ENCODE data around the gene EDC4.
"Not testable (repeated sequence)": the region's sequence is repeated elsewhere in the genome, so short reads cannot be mapped to it uniquely, and the experiment has no call there.

The EDC4 gene

DNA sequence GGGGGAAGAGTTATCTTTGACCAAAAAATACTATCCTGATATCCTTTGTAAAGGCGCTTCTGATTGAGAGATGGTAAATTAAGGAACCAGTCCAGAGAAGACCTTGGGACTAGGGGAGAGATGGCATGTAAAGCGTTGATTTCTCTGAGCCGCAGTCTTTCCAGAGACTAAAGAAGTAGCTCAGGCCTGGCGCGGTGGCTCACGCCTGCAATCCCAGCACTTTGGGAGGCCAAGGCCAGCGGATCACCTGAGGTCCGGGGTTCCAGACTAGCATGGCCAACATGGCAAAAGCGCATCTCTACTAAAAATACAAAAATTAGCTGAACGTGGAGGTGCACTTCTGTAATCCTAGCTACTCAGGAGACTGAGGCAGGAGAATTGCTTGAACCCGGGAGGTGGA, 24.7 kb upstream of the EDC4 start:
- in situ Hi-C loops (cut with MboI; ENCODE audit: low sequenced_read_pairs) = no loop called here

DNA sequence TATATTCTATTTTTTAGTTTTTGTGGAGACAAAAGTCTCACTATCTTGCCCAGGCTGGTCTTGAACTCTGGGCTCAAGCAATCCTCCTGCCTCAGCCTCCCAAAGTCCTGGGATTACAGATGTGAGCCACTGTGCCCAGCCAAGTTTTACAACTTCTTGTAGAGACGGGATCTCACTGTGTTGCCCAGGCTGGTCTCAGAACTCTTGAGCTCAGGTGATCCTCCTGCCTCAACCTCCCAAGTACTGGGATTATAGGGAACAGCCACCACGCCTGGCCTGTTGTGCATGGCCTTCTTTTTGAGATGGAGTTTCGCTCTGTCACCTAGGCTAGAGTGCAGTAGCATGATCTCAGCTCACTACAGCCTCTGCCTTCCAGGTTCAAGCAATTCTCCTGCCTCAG, 19.2 kb upstream of the EDC4 start:
- in situ Hi-C loops (cut with MboI; ENCODE audit: low sequenced_read_pairs) = no loop called here

DNA sequence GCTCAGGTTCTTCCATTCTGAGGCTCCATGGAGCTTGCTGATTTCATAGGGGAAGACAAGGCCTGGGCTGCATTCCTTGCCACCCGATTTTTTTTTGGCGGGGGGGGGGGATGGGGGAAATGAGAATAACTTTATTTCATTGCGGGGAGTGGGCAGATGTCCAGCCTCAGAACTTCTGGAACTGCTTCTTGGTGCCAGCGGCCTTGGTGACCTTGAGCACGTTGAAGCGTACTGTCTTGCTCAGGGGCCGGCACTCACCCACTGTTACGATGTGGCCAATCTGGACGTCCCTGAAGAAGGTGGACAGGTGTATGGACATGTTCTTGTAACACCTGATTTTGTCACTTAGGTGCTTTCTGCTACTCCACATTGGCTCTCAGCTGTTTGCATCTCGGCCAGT, 17.1 kb upstream of the EDC4 start:
- in situ Hi-C loops (cut with MboI; ENCODE audit: low sequenced_read_pairs) = no loop called here

DNA sequence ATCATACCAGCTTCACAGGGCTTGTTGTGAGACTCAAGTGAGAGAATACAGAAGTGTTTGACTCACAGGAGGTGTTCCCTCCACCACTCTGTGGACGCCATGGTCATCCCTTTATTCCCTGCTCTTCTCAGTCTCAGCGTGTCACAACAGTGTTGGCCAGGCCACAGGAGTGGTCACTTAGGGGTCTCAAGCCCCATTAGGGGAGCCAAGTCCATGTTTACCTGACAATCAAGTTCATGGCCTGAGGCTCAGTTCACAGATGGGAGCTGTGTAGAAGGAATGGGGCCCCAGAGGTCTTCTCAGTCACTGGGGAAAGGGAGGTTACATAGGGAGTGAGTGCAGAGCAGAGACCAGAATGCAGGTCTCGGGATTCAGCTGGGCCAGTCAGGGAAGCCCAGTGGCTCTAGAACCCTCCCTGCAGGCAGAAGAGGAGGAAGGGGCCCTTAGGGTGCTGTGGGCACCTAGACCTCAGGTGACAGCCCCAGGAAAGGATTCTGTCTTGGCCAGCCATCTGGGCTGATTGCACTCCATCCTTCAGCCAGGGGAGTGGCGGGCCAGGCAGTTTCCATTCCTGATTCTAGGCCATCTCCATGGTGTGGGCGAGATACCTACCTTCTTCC, 15.8 kb upstream of the EDC4 start:
- in situ Hi-C loops (cut with MboI; ENCODE audit: low sequenced_read_pairs) = no loop called here

- in situ Hi-C loops (cut with MboI; ENCODE audit: low sequenced_read_pairs) = no loop called here
Measured at GRCh38 chr16:67857547-67858233, 15.2 kb upstream of the EDC4 start.

- in situ Hi-C loops (cut with MboI; ENCODE audit: low sequenced_read_pairs) = no loop called here
Measured at GRCh38 chr16:67858500-67858899, 14.4 kb upstream of the EDC4 start.

- in situ Hi-C loops (cut with MboI; ENCODE audit: low sequenced_read_pairs) = no loop called here
Measured at GRCh38 chr16:67860589-67861398, 12.1 kb upstream of the EDC4 start.

GRCh38 chr16:67861877-67862276, 11.0 kb upstream of the EDC4 start:
- in situ Hi-C loops (cut with MboI; ENCODE audit: low sequenced_read_pairs) = no loop called here

- in situ Hi-C loops (cut with MboI; ENCODE audit: low sequenced_read_pairs) = no loop called here
Measured at GRCh38 chr16:67862623-67863583, 9.9 kb upstream of the EDC4 start.

GRCh38 chr16:67864044-67864443, 8.8 kb upstream of the EDC4 start:
- in situ Hi-C loops (cut with MboI; ENCODE audit: low sequenced_read_pairs) = not testable (repeated sequence)

DNA sequence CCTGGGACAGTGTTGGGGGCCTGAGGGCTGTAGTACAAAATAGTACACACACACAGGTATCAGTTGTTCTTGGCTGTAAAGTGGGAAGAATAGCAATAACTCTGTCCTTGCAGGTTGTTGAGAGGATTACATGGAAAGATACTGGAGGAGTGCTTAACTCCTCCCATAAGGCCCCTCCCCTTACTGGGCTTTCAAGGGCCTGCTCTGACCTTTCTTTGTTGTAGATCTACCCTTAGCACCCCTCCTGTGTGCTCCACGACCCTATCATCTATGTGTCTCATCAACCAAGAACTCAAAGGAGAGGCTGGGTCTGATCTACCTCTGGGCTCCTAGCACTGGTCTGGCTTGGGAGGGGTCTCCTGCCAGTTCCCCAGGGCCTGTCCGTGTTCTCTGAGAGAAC, 8.3 kb upstream of the EDC4 start:
- in situ Hi-C loops (cut with MboI; ENCODE audit: low sequenced_read_pairs) = no loop called here

DNA sequence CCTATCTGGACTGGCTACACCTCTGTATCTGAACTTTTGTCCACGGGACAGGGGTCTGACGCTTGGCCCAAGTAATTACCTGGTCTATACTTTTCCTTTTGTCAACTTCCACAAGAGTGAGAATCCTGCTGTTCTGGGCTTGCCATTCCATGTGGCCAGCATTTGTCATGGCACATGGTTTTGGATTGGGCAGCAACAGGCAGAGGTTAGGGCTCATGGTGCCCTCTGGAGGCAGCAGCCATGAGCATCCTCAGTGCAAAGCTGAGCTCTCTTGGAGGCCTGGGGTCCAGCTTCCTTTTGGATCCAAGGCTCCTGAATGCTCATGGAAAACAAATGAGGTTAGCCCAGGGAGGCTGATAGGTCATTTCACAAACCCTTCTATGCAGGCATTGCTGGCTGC, 7.5 kb upstream of the EDC4 start:
- in situ Hi-C loops (cut with MboI; ENCODE audit: low sequenced_read_pairs) = no loop called here

DNA sequence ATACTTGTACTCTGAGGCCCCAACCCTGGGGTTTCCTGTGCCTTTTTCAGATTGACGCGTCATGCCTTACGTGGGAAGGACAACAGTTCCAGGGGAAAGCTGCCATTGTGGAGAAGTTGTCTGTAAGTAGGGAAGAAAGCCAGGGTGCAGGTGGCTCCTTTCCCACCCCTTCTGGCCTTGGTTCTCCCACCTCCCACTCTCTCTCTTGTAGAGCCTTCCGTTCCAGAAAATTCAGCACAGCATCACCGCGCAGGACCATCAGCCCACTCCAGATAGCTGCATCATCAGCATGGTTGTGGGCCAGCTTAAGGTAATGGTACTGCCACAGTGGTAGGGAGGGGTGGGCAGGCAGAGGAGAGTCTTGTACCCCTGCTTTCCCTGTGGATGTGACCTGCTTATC, 4.6 kb upstream of the EDC4 start:
- in situ Hi-C loops (cut with MboI; ENCODE audit: low sequenced_read_pairs) = no loop called here

DNA sequence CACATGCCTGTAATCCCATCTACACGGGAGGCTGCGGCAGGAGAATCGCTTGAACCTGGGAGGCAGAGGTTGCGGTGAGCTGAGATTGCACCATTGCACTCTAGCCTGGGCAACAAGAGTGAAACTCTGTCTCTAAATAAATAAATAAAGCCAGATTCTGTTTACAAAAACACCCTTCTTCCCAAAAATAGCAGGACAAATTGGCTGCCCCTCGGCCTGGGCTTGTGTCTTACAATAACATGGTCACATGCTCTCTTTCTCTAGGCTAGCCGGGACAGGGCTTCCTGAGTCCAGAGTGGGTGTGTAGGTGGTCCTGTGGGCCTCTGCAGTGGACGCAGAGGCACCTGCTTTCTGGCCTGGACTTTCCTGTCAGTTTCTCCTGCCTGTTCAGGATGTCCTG, 3.2 kb upstream of the EDC4 start:
- in situ Hi-C loops (cut with MboI; ENCODE audit: low sequenced_read_pairs) = no loop called here

GRCh38 chr16:67871256-67871655, 1.6 kb upstream of the EDC4 start:
- in situ Hi-C loops (cut with MboI; ENCODE audit: low sequenced_read_pairs) = no loop called here

DNA sequence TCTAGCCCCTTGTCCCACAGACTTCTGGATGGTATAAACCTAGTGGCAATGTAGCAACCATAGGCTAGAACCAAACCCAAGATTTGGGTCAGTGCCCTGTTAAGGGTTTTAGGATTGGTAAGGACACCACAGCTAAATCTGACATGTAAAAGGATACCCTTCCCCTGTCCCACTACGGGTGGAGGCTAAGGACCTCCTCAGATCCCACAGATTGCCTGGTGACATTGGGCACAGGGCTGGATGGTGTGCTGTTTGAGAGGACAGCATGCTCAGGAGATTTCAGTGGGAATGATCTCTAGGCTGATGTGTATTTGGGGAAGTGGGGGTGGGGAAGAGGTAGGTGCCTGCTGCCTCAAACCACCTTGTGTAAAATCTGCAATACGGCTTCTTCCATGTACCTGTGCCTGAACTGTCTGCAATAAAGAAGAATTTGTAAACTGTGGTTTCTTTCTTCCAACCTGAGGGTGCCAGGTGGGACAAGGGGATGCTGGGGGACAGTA, 671 bp upstream of the EDC4 start:
- in situ Hi-C loops (cut with MboI; ENCODE audit: low sequenced_read_pairs) = no loop called here

GRCh38 chr16:67873435-67874370, 851 bp downstream of the EDC4 start:
- in situ Hi-C loops (cut with MboI; ENCODE audit: low sequenced_read_pairs) = no loop called here

DNA sequence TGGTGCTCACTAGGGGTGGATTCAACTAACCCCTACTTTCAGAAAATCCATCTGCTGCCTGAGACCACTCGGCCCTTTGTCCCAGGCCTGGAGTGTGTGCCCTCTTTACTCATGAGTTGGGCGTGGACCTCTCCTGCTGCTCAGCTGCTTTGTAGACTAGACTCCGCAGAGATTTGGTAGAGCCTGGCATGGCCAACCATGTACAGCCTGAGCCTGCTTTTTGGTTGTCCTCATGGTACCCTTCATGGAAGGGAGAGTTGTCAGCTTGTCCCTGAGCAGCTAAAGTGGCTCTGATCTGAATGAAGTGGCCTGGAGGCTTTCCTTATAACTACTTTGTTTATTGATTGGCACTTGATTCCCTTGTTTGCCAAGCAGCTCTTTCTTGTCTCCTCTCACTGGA, 1.5 kb downstream of the EDC4 start:
- in situ Hi-C loops (cut with MboI; ENCODE audit: low sequenced_read_pairs) = no loop called here

- in situ Hi-C loops (cut with MboI; ENCODE audit: low sequenced_read_pairs) = no loop called here
Measured at GRCh38 chr16:67877064-67877463, 4.2 kb downstream of the EDC4 start.

DNA sequence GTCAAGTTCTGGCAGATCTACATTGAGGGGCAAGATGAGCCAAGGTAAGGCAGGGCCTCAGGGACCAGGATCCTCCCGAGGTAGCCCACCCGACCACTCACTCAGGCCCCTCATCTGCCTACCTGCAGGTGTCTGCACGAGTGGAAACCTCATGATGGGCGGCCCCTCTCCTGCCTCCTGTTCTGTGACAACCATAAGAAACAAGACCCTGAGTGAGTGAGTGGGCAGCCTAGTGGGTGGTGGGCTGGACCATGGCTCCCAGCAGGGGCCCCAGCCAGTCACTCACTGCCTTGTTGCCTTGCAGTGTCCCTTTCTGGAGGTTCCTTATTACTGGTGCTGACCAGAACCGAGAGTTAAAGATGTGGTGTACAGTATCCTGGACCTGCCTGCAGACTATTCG, 5.4 kb downstream of the EDC4 start:
- in situ Hi-C loops (cut with MboI; ENCODE audit: low sequenced_read_pairs) = no loop called here

All from HL-60/S4 (cell line).